Loucy (cell line): Measurements from ENCODE around the gene FIGN.

ENCODE experiments used
- EZH2phosphoT487 ChIP-seq: fragments of 200-600 bp; IDR thresholded peaks from 2 replicates; pipeline ENCODE4 v1.6.1; 2018; ENCODE audit warnings: antibody characterized with exemption, mild to moderate bottlenecking, moderate library complexity, borderline replicate concordance
- TF ChIP-seq, protein P1 (sequence below): fragments of 200-600 bp; sonication (generic); conservative IDR thresholded peaks from 2 replicates; pipeline ENCODE4 v1.5.1; 2014; ENCODE audit warnings: mild to moderate bottlenecking, antibody characterized with exemption, low read length

- TF ChIP-seq, protein P1, sequence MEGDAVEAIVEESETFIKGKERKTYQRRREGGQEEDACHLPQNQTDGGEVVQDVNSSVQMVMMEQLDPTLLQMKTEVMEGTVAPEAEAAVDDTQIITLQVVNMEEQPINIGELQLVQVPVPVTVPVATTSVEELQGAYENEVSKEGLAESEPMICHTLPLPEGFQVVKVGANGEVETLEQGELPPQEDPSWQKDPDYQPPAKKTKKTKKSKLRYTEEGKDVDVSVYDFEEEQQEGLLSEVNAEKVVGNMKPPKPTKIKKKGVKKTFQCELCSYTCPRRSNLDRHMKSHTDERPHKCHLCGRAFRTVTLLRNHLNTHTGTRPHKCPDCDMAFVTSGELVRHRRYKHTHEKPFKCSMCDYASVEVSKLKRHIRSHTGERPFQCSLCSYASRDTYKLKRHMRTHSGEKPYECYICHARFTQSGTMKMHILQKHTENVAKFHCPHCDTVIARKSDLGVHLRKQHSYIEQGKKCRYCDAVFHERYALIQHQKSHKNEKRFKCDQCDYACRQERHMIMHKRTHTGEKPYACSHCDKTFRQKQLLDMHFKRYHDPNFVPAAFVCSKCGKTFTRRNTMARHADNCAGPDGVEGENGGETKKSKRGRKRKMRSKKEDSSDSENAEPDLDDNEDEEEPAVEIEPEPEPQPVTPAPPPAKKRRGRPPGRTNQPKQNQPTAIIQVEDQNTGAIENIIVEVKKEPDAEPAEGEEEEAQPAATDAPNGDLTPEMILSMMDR: no peak
- no peak for TF ChIP-seq EZH2phosphoT487
Measured at GRCh38 chr2:163630836-163631235, 105.0 kb downstream of the FIGN start.
